Measurements from ENCODE around the gene EDIL3.
A peak's percentile ranks its signal among the peaks of the same experiment; 100 is the strongest.

Gene EDIL3

GRCh38 chr5:84384604-84385575 is at the start of gene EDIL3:
TSS of gene EDIL3 (minus strand) at chr5:84384880. CDS start at chr5:84384374, 506 bp downstream.
- peak; percentile 41 for DNase-seq

GRCh38 chr5:84433461-84433860 is 48.8 kb upstream of the EDIL3 start:
- DNase-seq, result no peak

GRCh38 chr5:84430863-84431663 is 46.4 kb upstream of the EDIL3 start:
- no peak for DNase-seq

GRCh38 chr5:84430079-84430478 is 45.4 kb upstream of the EDIL3 start:
- DNase-seq, result no peak

- no peak for DNase-seq
Measured at GRCh38 chr5:84425365-84425881, 40.7 kb upstream of the EDIL3 start.

GRCh38 chr5:84419742-84420141 is 35.1 kb upstream of the EDIL3 start:
- DNase-seq, result no peak

- DNase-seq, result no peak
Measured at GRCh38 chr5:84411832-84412605, 27.3 kb upstream of the EDIL3 start.

- DNase-seq, result no peak
Measured at GRCh38 chr5:84406111-84406510, 21.4 kb upstream of the EDIL3 start.

GRCh38 chr5:84403773-84404172 is 19.1 kb upstream of the EDIL3 start:
- no peak for DNase-seq

- DNase-seq, result no peak
Measured at GRCh38 chr5:84397385-84397784, 12.7 kb upstream of the EDIL3 start.

- no peak for DNase-seq
Measured at GRCh38 chr5:84393969-84394368, 9.3 kb upstream of the EDIL3 start.

GRCh38 chr5:84392836-84393235 is 8.2 kb upstream of the EDIL3 start:
- no peak for DNase-seq

- no peak for DNase-seq
Measured at GRCh38 chr5:84385705-84386104, 1.0 kb upstream of the EDIL3 start.

GRCh38 chr5:84383816-84384603 is 670 bp downstream of the EDIL3 start:
- DNase-seq, result no peak

GRCh38 chr5:84383296-84383815 is 1.3 kb downstream of the EDIL3 start:
- DNase-seq, result no peak

- peak; percentile 42 for DNase-seq
Measured at GRCh38 chr5:84382363-84383295, 2.1 kb downstream of the EDIL3 start.

- DNase-seq, result no peak
Measured at GRCh38 chr5:84381502-84382362, 2.9 kb downstream of the EDIL3 start.

GRCh38 chr5:84379749-84380148 is 4.9 kb downstream of the EDIL3 start:
- no peak for DNase-seq

- no peak for DNase-seq
Measured at GRCh38 chr5:84378961-84379360, 5.7 kb downstream of the EDIL3 start.

Data from KG1 (cell line).